ENCODE data around the gene TRIP13.
"Not testable (repeated sequence)": the region's sequence is repeated elsewhere in the genome, so short reads cannot be mapped to it uniquely, and the experiment has no call there.

GRCh38 chr5:844426-844825, 48.3 kb upstream of the TRIP13 start:
- TF ChIP-seq CTCF (IDR thresholded peaks at IDR 0.05; ENCODE audit: low read depth, low read length); EZH2phosphoT487 (IDR thresholded peaks at IDR 0.05; ENCODE audit: low read depth): not testable (repeated sequence)
